H9 (cell line): Measurements from ENCODE around the gene MED27. TPM values are rescaled to one million over a fixed set of nuclear protein-coding genes. Genes with fewer than 3 reads are reported as not detected.

ENCODE experiments used
- DNase-seq: peaks from one replicate; pipeline ENCODE4 v3.0.0-alpha.2; 2017
- H2AFZ ChIP-seq: one replicate; pipeline ENCODE4 v1.6.1; 2013; ENCODE audit warnings: mild to moderate bottlenecking, low read length, control low read depth, moderate library complexity
- H2AK5ac ChIP-seq: 2 replicates; pipeline ENCODE4 v1.6.1; 2013; ENCODE audit warnings: low read length, control low read depth, mixed read lengths; ENCODE audit not compliant: insufficient read length
- H2BK120ac ChIP-seq: one replicate; pipeline ENCODE4 v1.6.1; 2013; ENCODE audit warnings: low read depth, mild to moderate bottlenecking, low read length, control low read depth, inconsistent platforms; ENCODE audit not compliant: poor library complexity, severe bottlenecking
- H2BK12ac ChIP-seq: 2 replicates; pipeline ENCODE4 v1.6.1; 2013; ENCODE audit warnings: low read length, control low read depth, mixed read lengths, low read depth; ENCODE audit not compliant: insufficient read length
- H2BK15ac ChIP-seq: 2 replicates; pipeline ENCODE4 v1.6.1; 2013; ENCODE audit warnings: low read depth, low read length, control low read depth
- H2BK20ac ChIP-seq: one replicate; pipeline ENCODE4 v1.6.1; 2013; ENCODE audit warnings: low read depth, mild to moderate bottlenecking, low read length, control low read depth, inconsistent platforms; ENCODE audit not compliant: poor library complexity, severe bottlenecking
- H2BK5ac ChIP-seq: 2 replicates; pipeline ENCODE4 v1.6.1; 2013; ENCODE audit warnings: low read length, control low read depth, mixed read lengths; ENCODE audit not compliant: insufficient read length
- H3K14ac ChIP-seq: 2 replicates; pipeline ENCODE4 v1.6.1; 2013; ENCODE audit warnings: low read length, control low read depth; ENCODE audit not compliant: insufficient read depth
- H3K18ac ChIP-seq: 2 replicates; pipeline ENCODE4 v1.6.1; 2013; ENCODE audit warnings: low read depth, mild to moderate bottlenecking, mixed read lengths, low read length, control low read depth; ENCODE audit not compliant: insufficient read length
- H3K23ac ChIP-seq: 2 replicates; pipeline ENCODE4 v1.6.1; 2013; ENCODE audit warnings: low read length, control low read depth, mixed read lengths, low read depth; ENCODE audit not compliant: insufficient read length
- H3K23me2 ChIP-seq: 2 replicates; pipeline ENCODE4 v1.6.1; 2013; ENCODE audit warnings: low read depth, mild to moderate bottlenecking, mixed read lengths, low read length, control low read depth; ENCODE audit not compliant: insufficient read length, poor library complexity, severe bottlenecking
- H3K27ac ChIP-seq: 2 replicates; pipeline ENCODE4 v1.5.1; 2013; ENCODE audit warnings: low read length, control low read depth, mixed read lengths, low read depth; ENCODE audit not compliant: insufficient read length
- H3K27me3 ChIP-seq: 2 replicates; pipeline ENCODE4 v1.6.1; 2013; ENCODE audit warnings: low read length, control low read depth, inconsistent platforms; ENCODE audit not compliant: insufficient read depth
- H3K4ac ChIP-seq: 2 replicates; pipeline ENCODE4 v1.6.1; 2013; ENCODE audit warnings: low read depth, mild to moderate bottlenecking, control low read depth, inconsistent platforms, low read length, moderate library complexity
- H3K4me1 ChIP-seq: 2 replicates; pipeline ENCODE4 v1.6.1; 2013; ENCODE audit warnings: low read length, control low read depth, inconsistent platforms; ENCODE audit not compliant: insufficient read depth
- H3K4me2 ChIP-seq: 2 replicates; pipeline ENCODE4 v1.6.1; 2013; ENCODE audit warnings: low read length, control low read depth, mixed read lengths; ENCODE audit not compliant: insufficient read length, insufficient read depth
- H3K56ac ChIP-seq: 2 replicates; pipeline ENCODE4 v1.6.1; 2013; ENCODE audit warnings: low read depth, mild to moderate bottlenecking, mixed read lengths, low read length, control low read depth; ENCODE audit not compliant: insufficient read length
- H3K79me1 ChIP-seq: 2 replicates; pipeline ENCODE4 v1.6.1; 2013; ENCODE audit warnings: low read depth, mild to moderate bottlenecking, moderate library complexity, low read length, control low read depth, inconsistent platforms; ENCODE audit not compliant: insufficient read depth, poor library complexity, severe bottlenecking
- H3K79me2 ChIP-seq: 2 replicates; pipeline ENCODE4 v1.6.1; 2013; ENCODE audit warnings: low read length, control low read depth, inconsistent platforms; ENCODE audit not compliant: insufficient read depth
- H3K9ac ChIP-seq: 2 replicates; pipeline ENCODE4 v1.6.1; 2013; ENCODE audit warnings: low read length, control low read depth, mixed read lengths; ENCODE audit not compliant: insufficient read length; ENCODE audit errors: extremely low read depth
- H3K9me3 ChIP-seq: one replicate; pipeline ENCODE4 v1.6.1; 2013; ENCODE audit warnings: low read depth, low read length, inconsistent platforms; ENCODE audit not compliant: control insufficient read depth
- H3T11ph ChIP-seq: one replicate; pipeline ENCODE4 v1.6.1; 2013; ENCODE audit warnings: mild to moderate bottlenecking, low read length, control low read depth, inconsistent platforms
- H4K20me1 ChIP-seq: one replicate; pipeline ENCODE4 v1.6.1; 2013; ENCODE audit not compliant: control insufficient read depth, insufficient read length, insufficient read depth
- H4K5ac ChIP-seq: 2 replicates; pipeline ENCODE4 v1.6.1; 2013; ENCODE audit warnings: low read depth, mild to moderate bottlenecking, mixed read lengths, low read length, control low read depth; ENCODE audit not compliant: insufficient read length
- H4K8ac ChIP-seq: replicated peaks from 2 replicates; pipeline ENCODE4 v1.6.1; 2013; ENCODE audit warnings: low read length, control low read depth, mixed read lengths, low read depth; ENCODE audit not compliant: insufficient read length
- H4K91ac ChIP-seq: 2 replicates; pipeline ENCODE4 v1.6.1; 2013; ENCODE audit warnings: low read depth, mild to moderate bottlenecking, moderate library complexity, mixed read lengths, low read length, control low read depth; ENCODE audit not compliant: insufficient read length
- H3K27ac Mint-ChIP-seq, 3 experiments: 2 replicates in 2 of 3; 3 replicates in 1 of 3; pipeline ENCODE4 v1.8.0; 2020 to 2021; ENCODE audit warnings: mixed read lengths in 3 of 3, mild to moderate bottlenecking in 1 of 3, moderate library complexity in 1 of 3
- H3K27me3 Mint-ChIP-seq: 2 replicates; pipeline ENCODE4 v1.8.0; 2021; ENCODE audit warnings: low read depth, mild to moderate bottlenecking, moderate library complexity, mixed read lengths
- H3K36me3 Mint-ChIP-seq, 3 experiments: 2 replicates in 2 of 3; 3 replicates in 1 of 3; pipeline ENCODE4 v1.8.0; 2020 to 2021; ENCODE audit warnings: low read depth in 3 of 3, mixed read lengths in 3 of 3; ENCODE audit not compliant: insufficient read depth in 1 of 3
- H3K4me1 Mint-ChIP-seq, 2 experiments: 2 replicates each; pipeline ENCODE4 v1.8.0; 2020; ENCODE audit warnings: mixed read lengths in 2 of 2
- H3K4me3 Mint-ChIP-seq, 2 experiments: 2 replicates in 1 of 2; 3 replicates in 1 of 2; pipeline ENCODE4 v1.8.0; 2020 to 2021; ENCODE audit warnings: mild to moderate bottlenecking in 2 of 2, mixed read lengths in 2 of 2, moderate library complexity in 1 of 2
- H3K9me3 Mint-ChIP-seq, 2 experiments: 2 replicates in 1 of 2; 3 replicates in 1 of 2; pipeline ENCODE4 v1.8.0; 2020; ENCODE audit warnings: mild to moderate bottlenecking in 2 of 2, mixed read lengths in 2 of 2, moderate library complexity in 1 of 2
- WGBS: extraction: QIAGEN DNeasy Blood & Tissue Kit; methylation state at CpG from one replicate; pipeline ENCODE4 v1.1.7; 2013; ENCODE audit warnings: missing lambda C conversion rate, low lambda C conversion rate, mixed read lengths; ENCODE audit not compliant: insufficient read length; ENCODE audit errors: extremely low coverage; 5-methylcytosine and 5-hydroxymethylcytosine counted together
- total RNA-seq: library from RNA; stranded (reverse); gene quantifications from 2 replicates; pipeline ENCODE4 v1.2.1, GENCODE V29; 2021
- TF ChIP-seq, protein P1 (sequence below): fragments of 200-600 bp; sonication (generic); conservative IDR thresholded peaks from 3 replicates; pipeline ENCODE4 v1.8.0; 2021; ENCODE audit warnings: antibody characterized with exemption, mild to moderate bottlenecking

Gene MED27
- total RNA-seq, 1 experiment from 2014 or later: 33.5 TPM

GRCh38 chr9:131833906-131834305 is 245.8 kb downstream of the MED27 start:
- Histone ChIP-seq H3T11ph (no peak overlapping the region), H2BK120ac (no peak overlapping the region), H4K8ac (no peak overlapping the region), H4K5ac (no peak overlapping the region), H3K23ac (no peak overlapping the region), H3K27me3 (no peaks in the 10 kb centered on the region), H2BK5ac (no peak overlapping the region), H2AK5ac (no peak overlapping the region), H3K9me3 (no peaks in the 10 kb centered on the region), H3K18ac (no peak overlapping the region), H2BK20ac (no peak overlapping the region), H4K20me1 (no peaks in the 10 kb centered on the region), H3K4me1 (no peaks in the 10 kb centered on the region), H3K14ac (no peak overlapping the region), H3K56ac (no peak overlapping the region), H3K9ac (no peak overlapping the region), H2BK15ac (no peak overlapping the region), H2BK12ac (no peak overlapping the region), H3K79me2 (no peaks in the 10 kb centered on the region), H3K27ac (no peak overlapping the region), H3K4ac (no peak overlapping the region), H3K79me1 (no peaks in the 10 kb centered on the region), H4K91ac (no peak overlapping the region), H2AFZ (no peak overlapping the region), H3K4me2 (no peak overlapping the region), H3K23me2 (no peaks in the 10 kb centered on the region)
- no peak overlapping the region for H3K27ac Mint-ChIP-seq
- H3K4me1 Mint-ChIP-seq: peaks cover 2 to 23% of the 10 kb centered on the region in 2 experiments; a peak in 3 of 4 replicates
- peaks cover 5% of the 10 kb centered on the region; the same call in 1 of the 2 replicates for H3K27me3 Mint-ChIP-seq
- WGBS: no CpG with 5 or more reads among the region's 2 CpGs
- peaks cover 7 to 8% of the 10 kb centered on the region in 2 experiments for H3K9me3 Mint-ChIP-seq
- TF ChIP-seq, protein P1, sequence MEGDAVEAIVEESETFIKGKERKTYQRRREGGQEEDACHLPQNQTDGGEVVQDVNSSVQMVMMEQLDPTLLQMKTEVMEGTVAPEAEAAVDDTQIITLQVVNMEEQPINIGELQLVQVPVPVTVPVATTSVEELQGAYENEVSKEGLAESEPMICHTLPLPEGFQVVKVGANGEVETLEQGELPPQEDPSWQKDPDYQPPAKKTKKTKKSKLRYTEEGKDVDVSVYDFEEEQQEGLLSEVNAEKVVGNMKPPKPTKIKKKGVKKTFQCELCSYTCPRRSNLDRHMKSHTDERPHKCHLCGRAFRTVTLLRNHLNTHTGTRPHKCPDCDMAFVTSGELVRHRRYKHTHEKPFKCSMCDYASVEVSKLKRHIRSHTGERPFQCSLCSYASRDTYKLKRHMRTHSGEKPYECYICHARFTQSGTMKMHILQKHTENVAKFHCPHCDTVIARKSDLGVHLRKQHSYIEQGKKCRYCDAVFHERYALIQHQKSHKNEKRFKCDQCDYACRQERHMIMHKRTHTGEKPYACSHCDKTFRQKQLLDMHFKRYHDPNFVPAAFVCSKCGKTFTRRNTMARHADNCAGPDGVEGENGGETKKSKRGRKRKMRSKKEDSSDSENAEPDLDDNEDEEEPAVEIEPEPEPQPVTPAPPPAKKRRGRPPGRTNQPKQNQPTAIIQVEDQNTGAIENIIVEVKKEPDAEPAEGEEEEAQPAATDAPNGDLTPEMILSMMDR: no peak
- H3K4me3 Mint-ChIP-seq: no peak overlapping the region
- DNase-seq: peak; percentile 17
- peaks cover 0 to 9% (median 3%) of the 10 kb centered on the region in 3 experiments; a peak in 3 of 7 replicates for H3K36me3 Mint-ChIP-seq
